Right lobe of liver (tissue), 6 donors: ENCODE results near the gene MAML2. TPM values are rescaled to one million over a fixed set of nuclear protein-coding genes. Genes with fewer than 3 reads are reported as not detected.

ENCODE experiments used
- ATAC-seq, 4 donors: fragments of 200-7000 bp; cut with Tn5 transposase; one replicate each; pipeline ENCODE4 v1.9.1; 2020; ENCODE audit warnings: mild to moderate bottlenecking in 4 of 4, moderate library complexity in 4 of 4
- DNase-seq, 3 donors: peaks; one replicate each; pipeline ENCODE4 v3.0.0-alpha.2; 2020
- H3K27ac ChIP-seq, 3 donors: fragments of 200-600 bp; one replicate each; pipeline ENCODE4 v1.8.0; 2022
- H3K27me3 ChIP-seq, 2 donors: fragments of 200-600 bp; one replicate each; pipeline ENCODE4 v1.8.0; 2022
- H3K36me3 ChIP-seq, 4 donors: fragments of 200-600 bp; sonication (generic) in 1 of 4; one replicate each; pipeline versions ENCODE4 v1.5.1 to v1.8.0; 2017 to 2022; ENCODE audit warnings: control low read depth in 1 of 4
- H3K4me1 ChIP-seq, 4 donors: fragments of 200-600 bp; sonication (generic) in 1 of 4; one replicate each; pipeline versions ENCODE4 v1.5.1 to v1.8.0; 2017 to 2022; ENCODE audit warnings: control low read depth in 1 of 4
- H3K4me3 ChIP-seq, 3 donors: fragments of 200-600 bp; one replicate each; pipeline ENCODE4 v1.8.0; 2022
- H3K9me3 ChIP-seq, 4 donors: fragments of 200-600 bp; sonication (generic) in 1 of 4; one replicate each; pipeline versions ENCODE4 v1.5.1 to v1.8.0; 2017 to 2022; ENCODE audit warnings: control low read depth in 1 of 4
- POLR2A ChIP-seq: fragments of 450-650 bp; IDR thresholded peaks from one replicate; pipeline ENCODE4 v1.6.1; 2017; ENCODE audit warnings: antibody characterized with exemption, mild to moderate bottlenecking
- WGBS: methylation state at CpG from one replicate; pipeline ENCODE4 v1.1.6; 2018; ENCODE audit warnings: low coverage, low lambda C conversion rate; ENCODE audit not compliant: insufficient coverage; ENCODE audit errors: missing lambda C conversion rate; 5-methylcytosine and 5-hydroxymethylcytosine counted together
- intact Hi-C, 2 donors: fragments of 100-400 bp; cut with DNase I; formaldehyde crosslinking; loops; one replicate each; pipeline versions ENCODE4 v1.11.2 to v1.14.1; 2022
- total RNA-seq, 6 experiments: library from RNA; depleted of rRNA in 2 of 6; stranded (reverse); fragments of >200 nt in 2 of 6; fragmentation: NEBNext Ultra II Directional in 3 of 6; extraction: Animal tissue kit (Norgen Biotek cat#: 25700) in 3 of 6; gene quantifications; one replicate each; pipeline versions ENCODE4 v1.1.0 to v1.2.4, GENCODE V29; 2016 to 2023
- TF ChIP-seq, protein P1 (sequence below), 4 donors: fragments of 200-600 bp in 3 of 4; fragments of 450-650 bp in 1 of 4; IDR thresholded peaks; one replicate each; pipeline versions ENCODE4 v1.5.1 to v1.8.0; 2016 to 2022; ENCODE audit warnings: antibody characterized with exemption in 4 of 4, mild to moderate bottlenecking in 2 of 4
- donor health status: DM: no; HTN: yes; CAD: no.
- donor health status: DM: no; HTN: no; CAD: no.
- donor health status: DM: no; HTN: no; CAD: no.
- donor health status: DM: no; HTN: yes; CAD: no.
- donor health status: DM: no; HTN: yes; CAD: no.

The MAML2 gene
- total RNA-seq, 6 experiments from 2014 or later, result 0.92 to 2.3 (median 1.9) TPM

DNA sequence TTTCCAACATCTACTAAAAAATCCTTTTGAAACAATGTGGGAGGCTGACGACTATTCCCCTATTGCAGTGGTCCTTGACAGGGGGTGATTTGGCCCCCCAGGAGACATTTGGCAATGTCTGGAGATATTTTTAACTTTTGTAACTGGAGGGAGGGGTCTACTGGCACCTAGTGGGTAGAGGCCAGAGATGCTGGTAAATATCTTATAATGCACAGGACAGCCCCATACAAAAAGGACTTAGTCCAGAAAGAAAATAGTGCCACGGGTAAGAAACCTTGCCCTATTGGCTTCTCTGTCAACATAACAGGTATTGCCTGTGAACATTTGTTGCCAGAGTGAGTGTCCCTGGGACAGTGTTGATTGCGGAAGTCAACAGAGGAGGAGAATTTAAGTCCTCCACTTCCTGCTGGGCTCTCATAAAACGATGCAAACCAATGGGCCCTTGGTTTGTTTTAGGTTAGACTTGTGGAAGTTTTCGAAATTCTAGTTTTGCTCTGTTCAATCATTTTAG lies 101.6 kb downstream of the MAML2 start:
- Histone ChIP-seq H3K27ac (no peak overlapping the region), H3K4me3 (no peak overlapping the region), H3K36me3 (no peaks in the 10 kb centered on the region), H3K27me3 (no peaks in the 10 kb centered on the region), H3K4me1 (peaks cover 0 to 6% (median 0%) of the 10 kb centered on the region in 4 donors), H3K9me3 (no peaks in the 10 kb centered on the region)
- DNase-seq (no peak), ATAC-seq (peak in 1 of 4 donors; percentile 56)
- intact Hi-C loops, result no loop called here
- TF ChIP-seq, protein P1, sequence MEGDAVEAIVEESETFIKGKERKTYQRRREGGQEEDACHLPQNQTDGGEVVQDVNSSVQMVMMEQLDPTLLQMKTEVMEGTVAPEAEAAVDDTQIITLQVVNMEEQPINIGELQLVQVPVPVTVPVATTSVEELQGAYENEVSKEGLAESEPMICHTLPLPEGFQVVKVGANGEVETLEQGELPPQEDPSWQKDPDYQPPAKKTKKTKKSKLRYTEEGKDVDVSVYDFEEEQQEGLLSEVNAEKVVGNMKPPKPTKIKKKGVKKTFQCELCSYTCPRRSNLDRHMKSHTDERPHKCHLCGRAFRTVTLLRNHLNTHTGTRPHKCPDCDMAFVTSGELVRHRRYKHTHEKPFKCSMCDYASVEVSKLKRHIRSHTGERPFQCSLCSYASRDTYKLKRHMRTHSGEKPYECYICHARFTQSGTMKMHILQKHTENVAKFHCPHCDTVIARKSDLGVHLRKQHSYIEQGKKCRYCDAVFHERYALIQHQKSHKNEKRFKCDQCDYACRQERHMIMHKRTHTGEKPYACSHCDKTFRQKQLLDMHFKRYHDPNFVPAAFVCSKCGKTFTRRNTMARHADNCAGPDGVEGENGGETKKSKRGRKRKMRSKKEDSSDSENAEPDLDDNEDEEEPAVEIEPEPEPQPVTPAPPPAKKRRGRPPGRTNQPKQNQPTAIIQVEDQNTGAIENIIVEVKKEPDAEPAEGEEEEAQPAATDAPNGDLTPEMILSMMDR (IDR thresholded peaks at IDR 0.05), result no peak
- TF ChIP-seq POLR2A, result no peak
- WGBS, result 29% methylated on average over 5 of the region's 5 CpGs

DNA sequence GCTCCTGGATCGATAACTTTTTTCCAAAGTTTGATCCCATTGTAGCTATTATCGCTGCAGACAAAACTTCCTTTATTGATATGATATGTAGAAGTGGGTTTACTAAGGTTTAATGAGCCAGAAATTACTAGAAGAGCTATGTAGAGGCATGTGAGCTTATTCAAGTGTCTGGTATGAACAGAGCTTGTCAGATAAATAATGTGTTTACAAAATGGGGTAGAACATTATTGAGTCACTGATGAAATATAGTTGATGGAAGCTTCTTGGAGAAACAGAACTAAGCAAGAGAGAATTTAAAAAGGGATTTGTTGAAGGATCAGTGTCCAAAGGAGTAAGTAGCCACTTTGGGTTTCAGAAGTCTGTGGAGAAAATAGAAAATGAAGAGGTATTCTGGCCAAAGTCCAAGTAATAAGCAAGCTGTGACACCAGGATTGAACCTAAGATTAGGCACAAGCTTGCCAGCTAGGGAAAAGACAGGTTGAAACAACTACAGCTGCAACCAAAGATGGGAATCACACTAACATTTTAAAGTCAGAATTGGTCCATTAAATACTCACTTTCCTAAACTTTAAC lies 104.3 kb downstream of the MAML2 start:
- DNase-seq (no peak), ATAC-seq (no peak)
- intact Hi-C loops, result no loop called here
- Histone ChIP-seq H3K4me3 (no peak overlapping the region), H3K36me3 (no peaks in the 10 kb centered on the region), H3K27me3 (no peaks in the 10 kb centered on the region), H3K4me1 (peaks cover 0 to 6% (median 0%) of the 10 kb centered on the region in 4 donors), H3K9me3 (no peaks in the 10 kb centered on the region), H3K27ac (no peak overlapping the region)
- TF ChIP-seq, protein P1 (IDR thresholded peaks at IDR 0.05), result no peak
- no peak for TF ChIP-seq POLR2A
- 50% methylated on average over 2 of the region's 2 CpGs for WGBS

DNA sequence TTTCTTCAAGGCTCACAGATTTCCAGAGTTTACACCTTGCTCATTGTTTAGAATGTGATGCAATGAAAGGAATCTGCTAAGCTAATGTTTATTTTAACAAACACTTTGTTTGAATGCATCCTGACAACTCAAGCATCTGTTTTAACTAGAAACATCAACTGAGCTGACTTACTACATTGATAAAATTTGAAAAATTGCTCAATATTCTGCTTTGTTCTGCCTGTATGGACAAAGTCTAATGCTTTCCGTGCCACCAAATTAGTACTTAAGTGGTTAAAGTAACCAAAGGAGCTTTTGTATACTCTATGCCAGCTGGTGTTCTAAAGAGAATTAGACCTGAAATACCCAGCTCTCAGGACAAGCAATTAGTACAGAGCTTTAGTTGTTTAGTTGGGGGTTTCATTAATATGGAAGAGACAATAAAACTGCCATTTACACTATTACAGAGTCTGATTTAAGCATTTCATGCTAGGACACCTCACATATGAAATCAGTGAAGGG lies 105.2 kb downstream of the MAML2 start:
- Histone ChIP-seq H3K27ac (no peak overlapping the region), H3K9me3 (no peaks in the 10 kb centered on the region), H3K4me1 (peaks cover 0 to 6% (median 0%) of the 10 kb centered on the region in 4 donors), H3K36me3 (no peaks in the 10 kb centered on the region), H3K27me3 (no peaks in the 10 kb centered on the region), H3K4me3 (no peak overlapping the region)
- ATAC-seq, result no peak
- DNase-seq, result no peak
- intact Hi-C loops, result no loop called here
- TF ChIP-seq, protein P1 (IDR thresholded peaks at IDR 0.05), result no peak
- WGBS, result 37% methylated on average over 1 of the region's 1 CpG

DNA sequence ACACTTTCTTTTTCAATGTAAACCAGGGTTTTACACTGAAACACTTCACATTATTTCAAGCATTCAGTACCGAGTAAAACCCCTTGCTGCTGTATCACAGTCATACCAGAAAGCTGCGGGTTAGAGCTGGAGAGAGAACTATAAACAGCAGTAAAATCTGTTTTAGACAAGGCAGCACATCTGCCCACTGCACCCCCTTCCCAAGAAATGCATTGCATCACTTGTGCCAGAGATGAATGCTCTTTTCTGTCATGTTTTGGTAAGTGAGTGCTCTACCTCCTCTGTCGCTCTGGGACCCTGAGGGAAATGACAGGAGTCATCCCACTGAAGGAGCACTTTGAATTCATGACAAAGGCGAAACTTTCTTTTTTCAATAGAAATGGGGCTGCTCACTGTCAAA lies 107.2 kb downstream of the MAML2 start:
- Histone ChIP-seq H3K9me3 (no peaks in the 10 kb centered on the region), H3K4me1 (no peaks in the 10 kb centered on the region), H3K4me3 (no peak overlapping the region), H3K27me3 (no peaks in the 10 kb centered on the region), H3K27ac (no peak overlapping the region), H3K36me3 (no peaks in the 10 kb centered on the region)
- ATAC-seq (no peak), DNase-seq (no peak)
- 39% methylated on average over 4 of the region's 4 CpGs for WGBS
- TF ChIP-seq POLR2A, result no peak
- TF ChIP-seq, protein P1 (IDR thresholded peaks at IDR 0.05), result no peak
- intact Hi-C loops, result no loop called here
